TTC549 (cell line): ENCODE data around the gene TBC1D3E.
"Not testable (repeated sequence)": the region's sequence is repeated elsewhere in the genome, so short reads cannot be mapped to it uniquely, and the experiment has no call there.

Experiments
- FAIRE-seq: peaks from 2 replicates; lab custom pipeline; 2012; peaks lifted over from hg19 to GRCh38; lab: Jason Lieb, UNC

TBC1D3E gene

GRCh38 chr17:38127651-38128050 is at the start of gene TBC1D3E:
Gene TBC1D3E (plus strand): TSS chr17:38127951. CDS start chr17:38129496, 1,545 bp downstream.
- not testable (repeated sequence) for FAIRE-seq

- FAIRE-seq, result not testable (repeated sequence)
Measured at GRCh38 chr17:38087344-38087743, 40.4 kb upstream of the TBC1D3E start.

GRCh38 chr17:38088120-38088519 is 39.6 kb upstream of the TBC1D3E start:
- not testable (repeated sequence) for FAIRE-seq

GRCh38 chr17:38094059-38094694 is 33.6 kb upstream of the TBC1D3E start:
- not testable (repeated sequence) for FAIRE-seq

GRCh38 chr17:38099262-38099661 is 28.5 kb upstream of the TBC1D3E start:
- FAIRE-seq, result not testable (repeated sequence)

- FAIRE-seq, result not testable (repeated sequence)
Measured at GRCh38 chr17:38119829-38120228, 7.9 kb upstream of the TBC1D3E start.

- FAIRE-seq, result not testable (repeated sequence)
Measured at GRCh38 chr17:38134860-38135259, 7.1 kb downstream of the TBC1D3E start.
